ENCODE results near the gene DPPA3.
"Not testable (repeated sequence)": the region's sequence is repeated elsewhere in the genome, so short reads cannot be mapped to it uniquely, and the experiment has no call there.

The DPPA3 gene

GRCh38 chr12:7723926-7724325, 12.7 kb downstream of the DPPA3 start:
- Histone ChIP-seq H3K9ac (no peak overlapping the region), H3K27ac (no peak overlapping the region), H2AFZ (no peak overlapping the region), H3K4me3 (ENCODE audit: low read depth, low read length) (no peak overlapping the region), H3K79me2 (no peaks in the 10 kb centered on the region), H3K9me3 (ENCODE audit: control insufficient read depth, low read length) (no peaks in the 10 kb centered on the region), H3K4me2 (ENCODE audit: low read length) (no peak overlapping the region), H3K27me3 (ENCODE audit: control insufficient read depth, insufficient read depth, low read length) (no peaks in the 10 kb centered on the region), H3K36me3 (ENCODE audit: control insufficient read depth, insufficient read depth, low read length) (no peaks in the 10 kb centered on the region), H3K4me1 (no peaks in the 10 kb centered on the region)
- no peak for TF ChIP-seq CTCF (IDR thresholded peaks at IDR 0.05)

GRCh38 chr12:7729746-7730145, 18.5 kb downstream of the DPPA3 start:
- no peaks in the 10 kb centered on the region for H3K4me1 ChIP-seq
- TF ChIP-seq CTCF (IDR thresholded peaks at IDR 0.05): no peak
- no peaks in the 10 kb centered on the region for H3K79me2 ChIP-seq

GRCh38 chr12:7730984-7731383, 19.8 kb downstream of the DPPA3 start:
- not testable (repeated sequence) for H3K36me3 ChIP-seq (ENCODE audit: control insufficient read depth, insufficient read depth, low read length); H3K4me3 ChIP-seq (ENCODE audit: low read depth, low read length); H3K79me2 ChIP-seq; H3K27me3 ChIP-seq (ENCODE audit: control insufficient read depth, insufficient read depth, low read length); H3K9me3 ChIP-seq (ENCODE audit: control insufficient read depth, low read length); H3K27ac ChIP-seq; H3K4me2 ChIP-seq (ENCODE audit: low read length); H3K4me1 ChIP-seq; H3K9ac ChIP-seq; H2AFZ ChIP-seq

More at GRCh38 chr12:7729746-7730145, 18.5 kb downstream of the DPPA3 start:
- H3K27me3 ChIP-seq (ENCODE audit: control insufficient read depth, insufficient read depth, low read length): no peaks in the 10 kb centered on the region
- no peak overlapping the region for H3K4me3 ChIP-seq (ENCODE audit: low read depth, low read length)
- H2AFZ ChIP-seq: no peak overlapping the region
- no peak overlapping the region for H3K4me2 ChIP-seq (ENCODE audit: low read length)
- H3K36me3 ChIP-seq (ENCODE audit: control insufficient read depth, insufficient read depth, low read length): no peaks in the 10 kb centered on the region
- H3K27ac ChIP-seq: no peak overlapping the region
- no peaks in the 10 kb centered on the region for H3K9me3 ChIP-seq (ENCODE audit: control insufficient read depth, low read length)
- H3K9ac ChIP-seq: no peak overlapping the region

GRCh38 chr12:7731486-7731885, 20.3 kb downstream of the DPPA3 start:
- TF ChIP-seq CTCF (IDR thresholded peaks at IDR 0.05): no peak
- Histone ChIP-seq H3K4me1 (no peaks in the 10 kb centered on the region), H3K36me3 (ENCODE audit: control insufficient read depth, insufficient read depth, low read length) (no peaks in the 10 kb centered on the region), H3K27me3 (ENCODE audit: control insufficient read depth, insufficient read depth, low read length) (no peaks in the 10 kb centered on the region), H3K9ac (no peak overlapping the region), H2AFZ (no peak overlapping the region), H3K27ac (no peak overlapping the region), H3K4me2 (ENCODE audit: low read length) (no peak overlapping the region), H3K79me2 (no peaks in the 10 kb centered on the region), H3K4me3 (ENCODE audit: low read depth, low read length) (no peak overlapping the region), H3K9me3 (ENCODE audit: control insufficient read depth, low read length) (no peaks in the 10 kb centered on the region)

- no peak overlapping the region for H3K4me2 ChIP-seq (ENCODE audit: low read length)
- H3K4me1 ChIP-seq: no peaks in the 10 kb centered on the region
- no peak overlapping the region for H3K9ac ChIP-seq
- H3K36me3 ChIP-seq (ENCODE audit: control insufficient read depth, insufficient read depth, low read length): no peaks in the 10 kb centered on the region
- H2AFZ ChIP-seq: no peak overlapping the region
- H3K4me3 ChIP-seq (ENCODE audit: low read depth, low read length): no peak overlapping the region
- no peak overlapping the region for H3K27ac ChIP-seq
- no peaks in the 10 kb centered on the region for H3K9me3 ChIP-seq (ENCODE audit: control insufficient read depth, low read length)
- no peak for TF ChIP-seq CTCF (IDR thresholded peaks at IDR 0.05)
- H3K27me3 ChIP-seq (ENCODE audit: control insufficient read depth, insufficient read depth, low read length): no peaks in the 10 kb centered on the region
- H3K79me2 ChIP-seq: no peaks in the 10 kb centered on the region
Observed at GRCh38 chr12:7732993-7733392, 21.8 kb downstream of the DPPA3 start.
